ENCODE results near the gene SCN7A.

- TF ChIP-seq CTCF (IDR thresholded peaks at IDR 0.05) (no peak), POLR2A (IDR thresholded peaks at IDR 0.05) (no peak)
These were observed 30.4 kb downstream of the SCN7A start for GRCh38 chr2:166463640-166464039.
